ENCODE measurements around the gene SIGMAR1.
A peak's percentile ranks its signal among the peaks of the same experiment; 100 is the strongest.

SIGMAR1 gene

GRCh38 chr9:34665067-34665380 lies 27.4 kb upstream of the SIGMAR1 start:
- no peak for DNase-seq (ENCODE audit: low read depth)
- no peak for TF ChIP-seq CTCF (IDR thresholded peaks at IDR 0.05; ENCODE audit: low read depth, low read length, missing control alignments)
- in situ Hi-C loops (cut with HindIII; ENCODE audit: low sequenced_read_pairs): no loop called here
- peak overlapping the region; percentile 73 for H3K4me3 ChIP-seq (ENCODE audit: low read depth, low read length)

GRCh38 chr9:34664281-34665066 lies 26.9 kb upstream of the SIGMAR1 start:
- in situ Hi-C loops (cut with HindIII; ENCODE audit: low sequenced_read_pairs): no loop called here
- peak; percentile 99 for TF ChIP-seq CTCF (IDR thresholded peaks at IDR 0.05; ENCODE audit: low read depth, low read length, missing control alignments)
- DNase-seq (ENCODE audit: low read depth): peak; percentile 39
- H3K4me3 ChIP-seq (ENCODE audit: low read depth, low read length): peak overlapping the region; percentile 73

GRCh38 chr9:34663303-34663605 lies 25.7 kb upstream of the SIGMAR1 start:
- in situ Hi-C loops (cut with HindIII; ENCODE audit: low sequenced_read_pairs): no loop called here
- H3K4me3 ChIP-seq (ENCODE audit: low read depth, low read length): no peak overlapping the region
- DNase-seq (ENCODE audit: low read depth): no peak
- no peak for TF ChIP-seq CTCF (IDR thresholded peaks at IDR 0.05; ENCODE audit: low read depth, low read length, missing control alignments)

GRCh38 chr9:34662526-34663302 lies 25.1 kb upstream of the SIGMAR1 start, which contains the start of gene CCL27:
Gene CCL27 (minus strand): TSS chr9:34662657. CDS start chr9:34662633, 24 bp downstream.
- no peak for TF ChIP-seq CTCF (IDR thresholded peaks at IDR 0.05; ENCODE audit: low read depth, low read length, missing control alignments)
- in situ Hi-C loops (cut with HindIII; ENCODE audit: low sequenced_read_pairs): no loop called here
- H3K4me3 ChIP-seq (ENCODE audit: low read depth, low read length): no peak within 1 kb of the TSS
- no peak for DNase-seq (ENCODE audit: low read depth)

GRCh38 chr9:34659592-34660253 lies 22.1 kb upstream of the SIGMAR1 start:
- in situ Hi-C loops (cut with HindIII; ENCODE audit: low sequenced_read_pairs): no loop called here
- H3K4me3 ChIP-seq (ENCODE audit: low read depth, low read length): no peak overlapping the region
- no peak for DNase-seq (ENCODE audit: low read depth)
- no peak for TF ChIP-seq CTCF (IDR thresholded peaks at IDR 0.05; ENCODE audit: low read depth, low read length, missing control alignments)

- H3K4me3 ChIP-seq (ENCODE audit: low read depth, low read length): no peak overlapping the region
- no peak for TF ChIP-seq CTCF (IDR thresholded peaks at IDR 0.05; ENCODE audit: low read depth, low read length, missing control alignments)
- in situ Hi-C loops (cut with HindIII; ENCODE audit: low sequenced_read_pairs): no loop called here
- DNase-seq (ENCODE audit: low read depth): no peak
Measured at GRCh38 chr9:34658461-34658860, 20.9 kb upstream of the SIGMAR1 start.
